HG03575 (cell line): ENCODE results near the gene KRT76.

Experiments used
- ATAC-seq: cut with Tn5 transposase; IDR thresholded peaks from one replicate; pipeline ENCODE4 v1.9.1; 2021; ENCODE audit not compliant: unreplicated experiment, insufficient number of reproducible peaks, low FRiP score; ENCODE audit errors: extremely low read depth

Gene KRT76

DNA sequence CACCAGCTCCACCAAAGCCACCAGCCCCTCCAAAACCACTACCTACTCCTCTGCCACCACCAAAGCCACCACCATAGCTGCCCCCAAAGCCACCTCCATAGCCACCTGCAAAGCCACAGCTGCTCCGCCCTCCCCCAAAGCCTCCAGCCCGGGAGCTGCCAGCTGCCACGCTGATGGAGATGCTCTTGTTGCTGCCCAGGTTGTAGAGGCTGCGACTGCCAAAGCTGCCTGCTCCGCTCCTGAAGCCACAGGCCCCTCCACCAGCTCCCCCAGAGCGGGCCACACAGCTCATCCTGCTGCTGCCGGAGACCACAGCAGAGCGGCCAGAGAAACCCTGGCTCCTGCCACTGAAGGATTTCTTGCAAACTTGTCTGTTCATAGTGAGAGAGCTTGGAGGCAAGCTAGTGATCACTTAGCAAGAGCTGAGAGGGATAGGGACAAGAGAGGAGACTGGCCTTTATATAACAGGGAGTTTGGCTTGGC, at the start of gene KRT76:
Gene KRT76, minus strand, starts transcription at position 433 of the 483 bp plus-strand sequence. Its CDS starts 54 bp downstream, at position 379.
- ATAC-seq = no peak

DNA sequence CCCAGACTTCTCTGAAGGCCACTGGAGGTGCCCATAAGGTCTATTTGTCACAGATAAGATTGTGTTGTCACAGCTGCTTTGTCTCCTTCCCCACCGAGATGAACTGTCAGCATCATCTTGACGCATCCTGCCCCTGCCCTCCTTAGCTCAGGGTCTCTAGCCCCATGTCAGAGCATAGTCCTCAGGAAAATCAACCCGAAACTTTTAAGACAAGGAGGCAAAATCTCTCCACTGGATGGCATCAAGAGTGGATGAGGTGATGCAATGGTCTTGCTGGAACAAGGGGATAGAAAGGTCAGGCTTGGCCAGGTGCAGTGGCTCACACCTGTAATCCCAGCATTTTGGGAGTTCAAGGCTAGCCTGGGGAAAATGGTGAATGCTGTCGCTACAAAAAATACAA, 48.8 kb upstream of the KRT76 start:
- no peak for ATAC-seq

DNA sequence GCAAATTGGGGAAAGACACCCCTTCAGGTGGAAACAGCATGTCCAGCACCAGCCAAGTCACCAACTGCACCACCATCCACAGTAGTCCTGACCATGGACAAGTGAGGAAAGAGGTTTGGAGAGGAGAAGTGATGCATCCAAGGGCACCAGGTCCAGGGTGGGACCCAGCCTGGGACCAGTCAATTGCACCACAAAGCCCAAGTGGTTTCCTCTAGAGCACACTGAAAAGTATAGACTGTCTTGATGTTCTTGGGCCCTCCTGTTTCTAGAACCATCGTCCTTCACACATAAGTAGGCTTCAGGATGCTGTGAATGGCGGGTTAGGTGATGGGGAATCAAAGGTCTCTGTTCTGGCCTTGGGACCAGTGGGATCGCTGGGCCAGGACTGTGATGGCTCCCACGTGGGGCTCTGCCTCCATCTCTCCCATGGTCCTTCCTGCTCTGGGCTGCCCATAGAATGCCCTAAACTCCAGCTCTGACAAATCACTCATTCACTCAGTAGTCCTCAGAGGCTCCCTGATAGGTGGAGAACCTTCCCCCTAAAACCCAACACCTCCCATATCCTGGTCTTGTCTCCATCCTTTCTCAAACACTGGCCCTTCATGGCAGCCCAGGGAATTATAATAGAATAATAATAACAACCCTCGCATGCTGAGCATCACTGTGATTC, 47.7 kb upstream of the KRT76 start:
- ATAC-seq = no peak

DNA sequence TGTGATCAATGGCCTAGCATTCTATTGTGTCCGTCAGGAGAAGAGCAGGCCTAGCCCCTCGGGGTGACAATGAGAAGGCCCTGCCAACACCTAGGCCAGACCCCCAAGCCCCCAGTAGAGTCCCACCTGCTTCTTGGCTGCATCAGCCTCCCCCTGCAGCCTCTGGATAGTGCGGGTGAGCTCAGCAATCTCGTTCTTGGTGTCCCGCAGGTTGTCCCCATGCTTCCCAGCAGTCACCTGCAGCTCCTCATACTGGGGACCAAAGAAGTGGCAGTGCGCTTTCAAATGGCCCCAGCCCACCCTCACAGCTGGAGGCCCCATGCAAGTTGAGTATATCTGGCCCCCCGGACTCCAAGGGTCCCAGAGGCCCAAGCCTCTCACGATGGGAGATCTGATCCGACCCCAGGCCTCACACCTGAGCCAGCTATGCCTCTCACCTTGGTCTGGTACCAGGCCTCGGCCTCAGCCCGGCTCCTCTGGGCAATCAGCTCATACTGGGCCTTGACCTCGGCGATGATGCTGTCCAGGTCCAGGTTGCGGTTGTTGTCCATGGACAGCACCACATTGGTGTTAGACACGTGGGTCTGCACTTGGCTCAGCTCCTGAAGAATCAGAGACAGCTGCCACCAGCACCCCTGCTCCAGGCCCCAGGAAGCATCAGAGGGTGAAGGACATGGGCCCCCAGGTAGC, 46.8 kb upstream of the KRT76 start:
- no peak for ATAC-seq

DNA sequence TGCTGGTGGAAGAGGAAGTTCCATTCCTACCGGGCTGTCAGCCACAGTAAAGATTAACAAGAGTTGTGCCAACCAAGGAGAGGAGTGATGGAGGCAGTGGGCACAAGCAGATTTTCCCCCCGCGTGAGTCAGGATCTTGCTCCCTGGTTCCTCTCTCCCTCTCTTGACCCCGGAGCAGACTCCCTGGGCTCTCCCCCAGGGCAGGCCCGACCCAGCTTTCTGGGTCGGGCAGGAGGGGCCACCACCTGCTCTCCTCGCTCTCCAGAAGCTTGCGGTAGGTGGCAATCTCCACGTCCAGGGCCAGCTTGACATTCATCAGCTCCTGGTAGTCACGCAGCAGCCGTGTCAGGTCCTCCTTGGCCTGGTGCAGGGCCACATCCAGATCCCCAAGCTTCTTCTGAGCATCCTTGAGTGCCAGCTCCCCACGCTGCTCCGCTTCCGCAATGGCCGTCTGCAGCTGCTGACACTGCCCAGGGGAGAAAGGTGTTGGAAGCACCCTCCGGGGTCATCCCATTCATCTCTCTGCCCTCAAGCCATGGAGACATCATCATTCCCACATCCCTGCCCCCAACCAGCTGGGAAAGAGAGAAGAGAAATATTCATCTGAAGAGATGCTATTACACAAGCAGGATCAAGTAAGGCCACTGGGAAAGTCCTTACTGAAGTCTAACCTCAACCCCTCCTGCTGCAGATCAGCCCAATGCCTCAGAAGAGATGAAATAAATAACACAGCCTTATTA, 45.8 kb upstream of the KRT76 start:
- ATAC-seq = no peak

DNA sequence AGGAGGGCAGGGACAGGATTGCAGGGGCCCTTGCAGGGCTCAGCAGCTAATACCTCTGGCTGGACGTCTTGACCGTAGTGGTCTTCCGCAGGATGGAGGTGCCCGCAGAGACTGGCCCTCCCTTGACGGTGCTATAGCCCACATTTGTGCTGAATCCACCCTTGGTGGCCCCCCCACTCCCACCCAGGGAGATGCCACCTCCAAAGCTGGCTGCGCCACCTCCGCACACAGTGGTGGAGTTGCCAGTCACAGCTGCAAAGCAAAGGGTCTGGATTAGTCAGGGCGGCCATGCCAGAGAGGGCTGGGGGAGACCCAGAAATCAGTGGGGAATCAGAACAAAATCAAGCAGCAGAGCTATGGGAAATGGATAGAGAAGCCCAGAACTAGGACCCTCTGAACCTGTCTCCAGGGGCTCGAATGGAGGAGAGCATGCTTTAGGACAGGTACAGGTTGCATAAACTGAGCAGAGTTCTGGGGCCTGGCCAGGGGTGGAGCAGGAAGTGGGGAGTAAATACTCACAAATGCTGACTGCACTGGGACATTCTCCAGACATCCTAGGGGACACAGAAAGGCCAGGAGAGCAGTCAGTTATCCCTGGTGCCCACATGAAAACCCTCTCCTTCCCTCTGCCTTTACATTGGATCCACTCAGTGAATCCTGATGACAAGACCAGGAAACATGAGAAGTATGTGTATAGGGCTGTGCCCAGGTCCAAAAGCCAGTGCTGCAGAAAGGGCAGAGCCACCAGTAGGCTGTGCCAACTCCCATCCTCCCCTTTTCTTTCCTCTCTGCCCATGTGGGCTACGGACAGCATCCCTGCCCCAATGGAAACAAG, 44.9 kb upstream of the KRT76 start:
- no peak for ATAC-seq

DNA sequence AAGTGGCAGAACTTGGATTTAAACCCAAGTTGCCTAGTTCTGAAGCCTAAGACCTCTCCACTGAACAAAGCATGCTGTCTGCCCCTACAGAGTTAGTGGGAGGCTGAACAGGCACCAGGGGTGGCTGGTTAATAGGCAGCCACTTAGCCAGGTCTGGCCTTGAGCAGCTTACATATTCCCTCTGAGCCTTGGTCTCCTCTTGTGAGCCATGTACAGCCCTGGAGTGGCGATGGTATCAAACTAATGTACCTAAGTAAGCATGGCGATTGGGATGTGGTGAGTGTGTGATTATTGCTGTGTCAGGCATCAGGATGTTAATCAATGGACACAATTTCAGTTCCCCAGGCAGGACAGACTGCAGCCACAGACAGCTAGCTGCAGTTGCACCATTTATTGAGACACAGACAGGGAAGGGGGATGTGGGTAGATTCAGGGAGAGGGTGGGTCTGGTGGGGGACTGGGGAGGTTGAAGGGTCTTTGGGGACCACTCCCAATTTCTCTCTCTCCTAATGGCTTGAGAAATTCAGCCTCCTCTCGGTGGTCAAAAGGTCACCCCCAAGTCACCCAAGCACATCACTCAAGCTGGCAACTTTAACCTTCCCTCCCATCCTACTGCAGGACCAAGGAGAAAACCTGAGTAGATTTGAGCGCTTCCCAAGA, 44.1 kb upstream of the KRT76 start:
- no peak for ATAC-seq

DNA sequence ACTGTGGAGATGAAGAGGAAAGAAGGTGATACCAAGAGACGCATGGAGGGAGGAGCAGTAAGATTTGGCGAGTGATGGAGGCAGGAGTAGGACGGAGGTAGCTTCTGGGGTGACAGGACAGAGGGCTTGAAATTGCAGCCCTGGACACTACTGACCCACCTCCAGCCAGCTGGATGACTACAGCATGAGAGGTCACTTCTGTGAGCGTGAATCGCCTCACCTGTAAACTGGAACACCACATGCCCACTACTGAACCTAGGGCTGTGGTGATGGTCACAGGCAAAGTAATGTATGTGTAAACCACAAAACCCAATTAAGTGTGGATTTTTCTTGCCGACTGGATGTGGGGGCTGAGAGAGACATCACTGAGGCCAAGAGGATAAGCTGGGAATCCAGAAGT, 43.4 kb upstream of the KRT76 start:
- ATAC-seq = no peak

DNA sequence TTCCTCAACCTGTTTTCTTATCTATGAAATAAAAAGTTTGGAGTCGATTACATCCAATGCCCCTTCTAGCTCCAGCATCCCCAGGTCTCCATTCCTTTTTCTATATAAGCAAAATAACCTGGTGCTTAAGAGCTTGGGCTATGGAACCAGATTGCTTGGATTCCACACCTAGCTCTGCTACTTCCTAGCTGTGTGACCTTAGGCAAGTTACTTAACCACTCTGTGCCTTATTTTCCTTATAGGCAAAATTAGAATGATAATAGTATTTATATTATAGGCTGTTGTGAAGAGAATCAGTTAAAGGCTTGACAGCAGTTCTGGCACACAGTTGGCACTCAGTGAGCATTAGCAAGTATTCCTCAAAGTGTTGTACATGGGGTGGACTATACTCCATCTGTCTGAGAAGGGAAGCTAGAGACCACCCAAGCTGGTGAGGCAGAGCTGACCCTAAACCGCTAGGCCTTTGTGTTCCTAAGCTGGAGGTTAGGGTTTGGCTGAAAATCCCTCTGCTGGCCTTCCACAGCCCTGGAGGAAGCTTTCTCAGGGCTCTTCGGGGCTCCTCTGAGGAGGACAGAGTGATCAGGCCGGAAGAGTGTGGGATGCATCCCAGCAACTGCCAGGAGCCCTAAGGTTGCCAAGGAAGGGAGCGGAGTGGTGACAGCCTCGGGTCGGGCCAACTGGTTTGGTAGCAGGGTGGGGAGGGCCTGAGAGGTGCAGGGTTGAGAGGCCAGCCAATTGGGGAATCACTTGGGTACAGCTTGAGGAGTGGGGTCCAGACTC, 42.8 kb upstream of the KRT76 start:
- no peak for ATAC-seq

DNA sequence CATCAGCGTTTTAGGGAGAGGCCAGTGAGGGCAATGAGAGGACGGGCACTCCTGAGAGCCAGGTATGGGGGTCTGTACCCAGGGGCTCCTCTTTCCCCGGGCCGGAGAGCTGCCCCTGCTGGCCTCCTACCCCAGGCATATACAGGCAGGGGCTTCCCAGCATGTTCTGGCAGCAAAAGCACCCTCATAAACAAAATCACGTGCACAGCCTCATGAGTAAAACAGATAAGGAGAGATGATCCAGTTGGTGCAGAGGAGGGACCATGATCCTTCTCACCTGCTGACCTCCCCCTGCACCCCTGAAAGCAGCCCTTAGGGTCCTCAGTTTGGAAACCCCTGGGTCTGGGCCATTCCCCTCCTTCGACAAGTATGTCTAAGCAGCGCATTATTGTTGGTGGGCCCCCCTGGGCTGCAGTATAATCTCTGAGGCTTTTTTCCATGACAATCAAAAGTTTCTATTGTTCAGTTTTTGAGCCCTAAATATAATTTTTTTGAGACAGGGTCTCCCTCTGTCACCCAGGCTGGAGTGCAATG, 41.8 kb upstream of the KRT76 start:
- no peak for ATAC-seq

DNA sequence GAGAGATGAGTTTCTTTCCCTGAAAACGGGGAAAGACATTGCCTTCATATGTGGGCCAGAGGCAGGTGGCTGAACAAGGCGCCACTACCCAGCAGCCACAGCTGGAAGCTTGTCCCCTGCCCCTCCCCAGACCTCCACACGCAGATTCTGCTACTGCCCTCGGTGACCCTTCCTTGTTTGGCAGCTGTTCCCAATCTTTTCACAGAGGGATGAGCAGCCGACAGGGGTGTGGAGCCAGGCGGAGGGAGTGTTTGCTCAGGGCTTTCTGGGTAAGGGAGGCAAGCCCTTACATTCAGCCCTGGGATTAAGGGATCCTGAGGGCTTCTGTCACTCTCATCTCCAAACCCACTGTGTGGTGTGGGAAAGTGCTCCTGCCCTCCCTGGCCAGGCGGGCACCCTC, 41.2 kb upstream of the KRT76 start:
- ATAC-seq = no peak

DNA sequence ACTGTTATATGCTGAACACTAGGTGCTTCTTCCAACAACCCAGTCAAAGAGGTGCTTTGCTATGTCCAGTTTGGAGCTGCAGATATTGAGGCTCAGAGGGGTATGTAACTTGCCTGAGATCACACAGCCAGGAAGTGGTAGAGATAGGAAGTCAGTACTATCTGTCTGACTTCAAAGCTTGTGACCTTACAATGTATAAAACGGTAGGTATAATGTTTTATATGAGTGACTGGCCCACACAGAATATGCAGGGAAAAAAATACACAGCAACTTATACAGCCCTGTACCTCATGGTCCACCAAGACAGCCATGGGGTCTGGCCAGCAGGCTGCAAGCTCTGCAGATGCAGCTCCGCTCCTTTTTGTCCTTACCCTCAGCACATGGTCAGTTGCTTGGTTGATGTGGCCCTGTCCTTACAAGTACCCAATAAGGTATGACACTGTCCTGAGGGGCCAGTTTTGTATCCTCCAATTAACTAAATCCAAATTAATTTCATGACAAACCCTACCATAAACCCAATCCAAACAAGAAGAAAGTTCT, 40.6 kb upstream of the KRT76 start:
- no peak for ATAC-seq

DNA sequence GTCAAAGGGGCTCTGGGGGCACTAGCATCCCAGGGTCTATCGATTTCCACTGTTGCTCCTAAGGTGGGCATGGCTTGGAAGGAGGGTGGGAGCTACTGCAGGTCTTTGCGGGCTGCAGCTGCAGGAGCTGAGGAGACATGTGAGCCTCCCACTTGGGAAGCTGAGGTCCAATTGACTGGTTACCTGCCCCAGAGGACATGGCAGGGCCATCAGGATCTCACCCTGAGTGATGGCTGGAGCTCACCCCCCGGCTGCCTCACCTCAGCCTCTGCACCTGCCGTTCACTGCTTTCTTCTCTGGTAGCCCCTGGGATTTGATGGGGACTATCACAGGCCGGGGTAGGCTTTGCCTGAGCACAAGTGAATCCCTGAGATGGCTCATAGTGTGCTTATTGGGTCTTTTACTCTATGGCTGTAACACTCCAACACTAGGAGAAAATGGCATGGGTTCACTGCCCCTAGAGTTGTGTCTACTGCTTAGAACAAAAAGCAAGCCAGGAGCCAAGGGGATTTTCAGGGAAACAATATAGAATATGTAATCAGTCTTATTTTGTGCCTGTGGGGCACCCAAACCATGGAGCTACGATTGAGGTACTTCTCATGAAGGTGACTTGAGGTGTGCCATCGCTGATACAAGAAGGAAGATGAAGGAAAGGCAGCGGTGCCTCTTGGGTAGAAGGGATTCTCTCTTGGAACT, 40.0 kb upstream of the KRT76 start:
- no peak for ATAC-seq

DNA sequence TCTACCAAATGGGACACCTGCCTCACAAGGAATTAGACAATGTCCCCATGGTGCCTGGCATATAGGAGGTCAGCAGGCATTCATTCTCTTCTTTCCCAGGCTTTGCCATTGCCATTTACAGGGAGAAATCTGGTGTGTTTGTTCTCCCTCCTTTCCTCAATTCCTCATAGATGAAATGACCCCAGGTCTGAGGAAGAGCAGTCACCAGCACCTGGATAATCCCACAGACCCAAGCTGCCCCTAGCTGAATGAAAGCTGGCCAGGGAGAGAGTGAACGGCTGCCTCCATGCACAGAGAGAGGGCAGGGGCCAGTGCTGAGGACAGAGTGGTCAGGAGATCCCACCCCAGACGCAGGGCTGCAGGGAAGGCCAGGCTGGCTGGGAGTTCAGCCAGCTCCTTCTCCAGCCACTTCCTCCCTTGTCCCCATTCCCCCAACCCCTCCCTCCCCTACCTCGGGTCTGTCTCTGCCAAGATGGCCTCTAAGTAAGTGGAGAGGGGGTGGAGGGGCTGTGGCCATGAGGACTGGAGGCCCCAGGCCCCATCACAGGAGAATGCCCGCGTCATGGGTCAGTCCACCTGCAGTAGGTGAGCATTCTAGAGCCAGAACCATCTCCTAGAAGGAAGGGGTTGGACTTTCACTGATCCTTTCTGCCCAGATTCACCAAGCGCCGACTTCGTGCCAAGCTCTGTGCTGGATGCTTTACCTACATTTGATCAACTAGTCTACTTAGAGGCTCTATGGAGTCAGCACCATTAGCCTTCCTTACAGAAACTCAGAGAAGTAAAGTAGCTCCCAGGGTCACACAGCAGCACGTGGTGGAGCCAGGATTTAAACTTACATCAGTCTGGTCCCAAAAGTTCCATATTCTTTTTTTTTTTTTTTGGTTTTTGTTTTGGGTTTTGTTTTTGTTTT, 38.8 kb upstream of the KRT76 start:
- ATAC-seq = no peak

DNA sequence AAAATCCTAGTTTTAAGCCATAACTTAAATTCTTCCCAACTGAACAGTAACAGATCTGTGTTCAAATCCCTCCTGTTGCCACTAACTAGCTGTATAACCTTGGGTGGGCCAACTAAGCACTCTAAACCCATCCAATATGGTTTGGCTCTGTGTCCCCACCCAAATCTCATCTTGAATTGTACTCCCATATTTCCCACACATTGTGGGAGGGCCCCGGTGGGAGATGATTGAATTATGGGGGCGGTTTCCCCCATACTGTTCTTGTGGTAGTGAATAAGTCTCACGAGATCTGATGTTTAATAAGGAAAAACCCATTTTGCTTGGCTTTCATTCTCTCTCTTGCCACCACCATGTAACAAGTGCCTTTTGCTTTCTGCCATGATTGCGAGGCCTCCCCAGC, 38.0 kb upstream of the KRT76 start:
- ATAC-seq = no peak

DNA sequence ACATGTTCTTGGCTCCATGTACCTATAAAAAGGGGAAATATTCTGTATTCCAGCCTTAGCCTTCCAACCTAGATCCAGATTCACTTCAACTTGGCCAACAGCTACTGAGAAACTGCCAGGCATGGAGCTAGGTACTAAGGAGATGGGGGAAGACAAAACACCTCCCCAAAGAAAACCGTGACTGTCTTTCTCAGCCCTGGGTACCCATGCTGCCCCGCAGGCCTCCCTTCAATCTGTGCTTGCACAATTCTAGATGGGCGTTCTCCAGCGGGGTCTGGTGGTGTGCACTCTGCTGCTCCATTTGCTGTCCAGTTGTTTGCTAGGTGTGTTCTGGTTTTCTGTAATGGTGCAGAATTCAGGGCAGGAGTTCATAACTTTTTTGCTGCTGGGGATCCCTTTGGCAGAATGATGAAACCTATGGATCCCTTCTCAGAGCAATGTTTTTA, 37.6 kb upstream of the KRT76 start:
- ATAC-seq = no peak
